Kidney (tissue), 14 donors: ENCODE results near the gene PTGDR. TPM values are rescaled to one million over a fixed set of nuclear protein-coding genes. Genes with fewer than 3 reads are reported as not detected.

Experiments used
- DNase-seq, 5 donors: peaks; one replicate each; pipeline ENCODE4 v3.0.0-alpha.2; 2013 to 2020
- FAIRE-seq: peaks from 2 replicates; lab custom pipeline; 2012; peaks lifted over from hg19 to GRCh38; lab: Jason Lieb, UNC
- H3K27ac ChIP-seq, 2 donors: one replicate each; pipeline ENCODE4 v1.7.0; 2013; ENCODE audit warnings: low read depth in 2 of 2, low read length in 2 of 2, inconsistent platforms in 1 of 2
- H3K27me3 ChIP-seq: one replicate; pipeline ENCODE4 v1.7.1; 2013; ENCODE audit warnings: low read length, inconsistent platforms; ENCODE audit not compliant: control insufficient read depth, insufficient read depth
- H3K36me3 ChIP-seq, 3 donors: one replicate each; pipeline versions ENCODE4 v1.7.0 to v1.7.1; 2013; ENCODE audit warnings: low read length in 3 of 3, control low read depth in 1 of 3, inconsistent platforms in 1 of 3; ENCODE audit not compliant: insufficient read depth in 3 of 3, control insufficient read depth in 2 of 3
- H3K4me1 ChIP-seq, 3 donors: one replicate each; pipeline versions ENCODE4 v1.7.0 to v1.7.1; 2013; ENCODE audit warnings: low read length in 3 of 3, inconsistent platforms in 1 of 3, low read depth in 1 of 3; ENCODE audit not compliant: control insufficient read depth in 2 of 3, insufficient read depth in 2 of 3
- H3K4me3 ChIP-seq, 3 donors: one replicate each; pipeline versions ENCODE4 v1.7.0 to v1.8.1; 2013; ENCODE audit warnings: low read length in 3 of 3, control low read depth in 1 of 3, inconsistent platforms in 1 of 3
- H3K9ac ChIP-seq, 3 donors: one replicate each; pipeline versions ENCODE4 v1.7.0 to v1.7.1; 2013; ENCODE audit warnings: low read length in 3 of 3, control low read depth in 1 of 3, inconsistent platforms in 1 of 3
- H3K9me3 ChIP-seq, 3 donors: one replicate each; pipeline versions ENCODE4 v1.7.0 to v1.7.1; 2013; ENCODE audit warnings: low read length in 3 of 3, control low read depth in 1 of 3, inconsistent platforms in 1 of 3; ENCODE audit not compliant: control insufficient read depth in 2 of 3, insufficient read depth in 1 of 3
- CTCF ChIP-seq: IDR thresholded peaks from 3 replicates; pipeline ENCODE4 v1.5.1; 2012; ENCODE audit warnings: mild to moderate bottlenecking, moderate library complexity, borderline replicate concordance; ENCODE audit not compliant: insufficient read depth; ENCODE audit errors: extremely low read depth
- intact Hi-C: fragments of 100-400 bp; cut with DNase I; formaldehyde crosslinking; loops from one replicate; pipeline ENCODE4 v1.11.1; 2022
- polyA plus RNA-seq: library from polyadenylated mRNA; stranded (reverse); fragments of 350-450 nt; fragmentation: Illumina TruSeq; extraction: RNeasy Lipid Tissue Mini Kit (QIAGEN cat#74804); gene quantifications from one replicate; pipeline ENCODE4 v1.2.3, GENCODE V29; 2014; ENCODE audit warnings: low read depth, low replicate concordance; ENCODE audit not compliant: insufficient read depth
- total RNA-seq: library from RNA; stranded (reverse); fragmentation: NEBNext Ultra II Directional; extraction: Animal tissue kit (Norgen Biotek cat#: 25700); gene quantifications from one replicate; pipeline ENCODE4 v1.2.1, GENCODE V29; 2021
- donor health status: control.
- donor health status: control.
- donor health status: control.
- donor health status: control.
- donor health status: control.
- donor health status: DM: yes; HTN: yes; CAD: no.
- donor health status: Normal renal cell carcinoma (clear cell type).

The PTGDR gene
- total and polyA plus RNA-seq, 2 donors from 2014 or later, result 0.22 to 3.1 TPM

GRCh38 chr14:52222901-52223300, 44.6 kb upstream of the PTGDR start:
- H3K27me3 ChIP-seq, result no peaks in the 10 kb centered on the region
- DNase-seq (no peak), FAIRE-seq (no peak)
- H3K4me1 ChIP-seq, result no peaks in the 10 kb centered on the region
- TF ChIP-seq CTCF, result no peak
- H3K36me3 ChIP-seq, result no peaks in the 10 kb centered on the region
- no peaks in the 10 kb centered on the region for H3K9me3 ChIP-seq
- H3K27ac ChIP-seq, result no peak overlapping the region
- no peak overlapping the region for H3K4me3 ChIP-seq
- intact Hi-C loops, result no loop called here
- no peak overlapping the region for H3K9ac ChIP-seq

- DNase-seq (no peak), FAIRE-seq (no peak)
- intact Hi-C loops, result no loop called here
Observed at GRCh38 chr14:52227619-52228222, 39.8 kb upstream of the PTGDR start.

GRCh38 chr14:52233693-52234092, 33.8 kb upstream of the PTGDR start:
- no peak overlapping the region for H3K27ac ChIP-seq
- FAIRE-seq, result no peak
- H3K36me3 ChIP-seq, result no peaks in the 10 kb centered on the region
- H3K4me1 ChIP-seq, result no peaks in the 10 kb centered on the region
- H3K4me3 ChIP-seq, result no peak overlapping the region
- no peaks in the 10 kb centered on the region for H3K27me3 ChIP-seq
- H3K9ac ChIP-seq, result no peak overlapping the region
- no peaks in the 10 kb centered on the region for H3K9me3 ChIP-seq
- no peak for DNase-seq
- TF ChIP-seq CTCF, result no peak
- intact Hi-C loops, result no loop called here

More at GRCh38 chr14:52227619-52228222, 39.8 kb upstream of the PTGDR start:
- Histone ChIP-seq H3K4me1 (no peaks in the 10 kb centered on the region), H3K9me3 (no peaks in the 10 kb centered on the region), H3K4me3 (no peak overlapping the region), H3K36me3 (no peaks in the 10 kb centered on the region), H3K27me3 (no peaks in the 10 kb centered on the region), H3K9ac (no peak overlapping the region), H3K27ac (no peak overlapping the region)
- TF ChIP-seq CTCF, result no peak

- no peaks in the 10 kb centered on the region for H3K4me1 ChIP-seq
- no peaks in the 10 kb centered on the region for H3K36me3 ChIP-seq
- FAIRE-seq (no peak), DNase-seq (no peak)
- H3K4me3 ChIP-seq, result no peak overlapping the region
- no peaks in the 10 kb centered on the region for H3K27me3 ChIP-seq
- H3K9ac ChIP-seq, result no peak overlapping the region
- no peaks in the 10 kb centered on the region for H3K9me3 ChIP-seq
- no peak for TF ChIP-seq CTCF
- H3K27ac ChIP-seq, result no peak overlapping the region
- intact Hi-C loops, result no loop called here
Observed at GRCh38 chr14:52235434-52235833, 32.1 kb upstream of the PTGDR start.
